Astrocyte (in vitro differentiated cells and primary cell): Measurements from ENCODE around the gene GNAI3.

ENCODE experiments used
- EZH2 ChIP-seq: IDR thresholded peaks from 2 replicates; pipeline ENCODE4 v1.6.1; 2012; ENCODE audit warnings: mild to moderate bottlenecking, low read length, inconsistent platforms; ENCODE audit not compliant: insufficient read depth
- TF ChIP-seq, protein P1 (sequence below): IDR thresholded peaks from 2 replicates; pipeline ENCODE4 v1.5.1; 2011; ENCODE audit warnings: low read depth, mild to moderate bottlenecking, inconsistent platforms, low read length, moderate library complexity; ENCODE audit not compliant: insufficient read depth

- TF ChIP-seq, protein P1, sequence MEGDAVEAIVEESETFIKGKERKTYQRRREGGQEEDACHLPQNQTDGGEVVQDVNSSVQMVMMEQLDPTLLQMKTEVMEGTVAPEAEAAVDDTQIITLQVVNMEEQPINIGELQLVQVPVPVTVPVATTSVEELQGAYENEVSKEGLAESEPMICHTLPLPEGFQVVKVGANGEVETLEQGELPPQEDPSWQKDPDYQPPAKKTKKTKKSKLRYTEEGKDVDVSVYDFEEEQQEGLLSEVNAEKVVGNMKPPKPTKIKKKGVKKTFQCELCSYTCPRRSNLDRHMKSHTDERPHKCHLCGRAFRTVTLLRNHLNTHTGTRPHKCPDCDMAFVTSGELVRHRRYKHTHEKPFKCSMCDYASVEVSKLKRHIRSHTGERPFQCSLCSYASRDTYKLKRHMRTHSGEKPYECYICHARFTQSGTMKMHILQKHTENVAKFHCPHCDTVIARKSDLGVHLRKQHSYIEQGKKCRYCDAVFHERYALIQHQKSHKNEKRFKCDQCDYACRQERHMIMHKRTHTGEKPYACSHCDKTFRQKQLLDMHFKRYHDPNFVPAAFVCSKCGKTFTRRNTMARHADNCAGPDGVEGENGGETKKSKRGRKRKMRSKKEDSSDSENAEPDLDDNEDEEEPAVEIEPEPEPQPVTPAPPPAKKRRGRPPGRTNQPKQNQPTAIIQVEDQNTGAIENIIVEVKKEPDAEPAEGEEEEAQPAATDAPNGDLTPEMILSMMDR: no peak
- TF ChIP-seq EZH2: no peak
These were observed 77.5 kb downstream of the GNAI3 start for GRCh38 chr1:109625601-109626560.
